Fibroblast of pulmonary artery (primary cell): ENCODE data around the gene IGSF22.

Experiments
- DNase-seq: peaks from one replicate; pipeline ENCODE4 v3.0.0-alpha.2; 2010; ENCODE audit warnings: low read depth
- H3K4me3 ChIP-seq: replicated peaks from 2 replicates; pipeline ENCODE4 v1.5.1; 2011; ENCODE audit warnings: low read depth, mild to moderate bottlenecking, control low read depth, low read length, moderate library complexity
- CTCF ChIP-seq: IDR thresholded peaks from 2 replicates; pipeline ENCODE4 v1.5.1; 2011; ENCODE audit warnings: mild to moderate bottlenecking, control low read depth, low read length, inconsistent platforms; ENCODE audit errors: missing control alignments

IGSF22 gene

GRCh38 chr11:18770479-18771125 is 44.6 kb upstream of the IGSF22 start:
- TF ChIP-seq CTCF, result no peak
- no peak for DNase-seq
- no peak overlapping the region for H3K4me3 ChIP-seq

- DNase-seq, result no peak
- no peak overlapping the region for H3K4me3 ChIP-seq
- TF ChIP-seq CTCF, result no peak
Measured at GRCh38 chr11:18769802-18770456, 43.9 kb upstream of the IGSF22 start.

GRCh38 chr11:18768978-18769377 is 43.0 kb upstream of the IGSF22 start:
- no peak for DNase-seq
- no peak for TF ChIP-seq CTCF
- H3K4me3 ChIP-seq, result no peak overlapping the region

GRCh38 chr11:18768472-18768901 is 42.5 kb upstream of the IGSF22 start:
- no peak for DNase-seq
- no peak for TF ChIP-seq CTCF

GRCh38 chr11:18766015-18766414 is 40.0 kb upstream of the IGSF22 start:
- no peak overlapping the region for H3K4me3 ChIP-seq
- no peak for TF ChIP-seq CTCF
- no peak for DNase-seq

More at GRCh38 chr11:18768472-18768901, 42.5 kb upstream of the IGSF22 start:
- H3K4me3 ChIP-seq, result no peak overlapping the region

GRCh38 chr11:18765554-18765953 is 39.6 kb upstream of the IGSF22 start:
- H3K4me3 ChIP-seq, result no peak overlapping the region
- peak; percentile 66 for DNase-seq
- no peak for TF ChIP-seq CTCF

- H3K4me3 ChIP-seq, result no peak overlapping the region
- no peak for TF ChIP-seq CTCF
- no peak for DNase-seq
Measured at GRCh38 chr11:18761741-18762140, 35.8 kb upstream of the IGSF22 start.
